NCI-H526 treated with DMSO at 0.1 percent for 48 hours (cell line): ENCODE results near the gene RANGAP1.
A peak's percentile ranks its signal among the peaks of the same experiment; 100 is the strongest.
"Not testable (repeated sequence)": the region's sequence is repeated elsewhere in the genome, so short reads cannot be mapped to it uniquely, and the experiment has no call there.

Experiments
- DNase-seq: peaks from one replicate; lab custom pipeline; 2025; lab: John Stamatoyannopoulos, UW

RANGAP1 gene

GRCh38 chr22:41301085-41302020 lies 15.4 kb upstream of the RANGAP1 start, which contains the start of gene ZC3H7B:
ZC3H7B (plus strand) TSS chr22:41301525; CDS start chr22:41320661, 19,136 bp downstream.
- DNase-seq: peak; percentile 45

GRCh38 chr22:41300661-41301060 lies 14.7 kb upstream of the RANGAP1 start:
- DNase-seq: no peak

- no peak for DNase-seq
Measured at GRCh38 chr22:41296826-41297667, 11.1 kb upstream of the RANGAP1 start.

DNA sequence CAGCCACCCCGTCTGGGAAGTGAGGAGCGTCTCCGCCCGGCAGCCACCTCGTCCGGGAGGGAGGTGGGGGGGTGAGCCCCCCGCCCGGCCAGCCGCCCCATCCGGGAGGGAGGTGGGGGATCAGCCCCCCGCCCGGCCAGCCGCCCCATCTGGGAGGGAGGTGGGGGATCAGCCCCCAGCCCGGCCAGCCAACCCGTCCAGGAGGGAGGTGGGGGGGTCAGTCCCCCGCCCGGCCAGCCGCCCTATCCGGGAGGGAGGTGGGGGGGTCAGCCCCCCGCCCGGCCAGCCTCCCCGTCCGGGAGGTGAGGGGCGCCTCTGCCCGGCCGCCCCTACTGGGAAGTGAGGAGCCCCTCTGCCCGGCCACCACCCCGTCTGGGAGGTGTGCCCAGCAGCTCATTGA lies 8.8 kb upstream of the RANGAP1 start:
- DNase-seq: not testable (repeated sequence)

DNA sequence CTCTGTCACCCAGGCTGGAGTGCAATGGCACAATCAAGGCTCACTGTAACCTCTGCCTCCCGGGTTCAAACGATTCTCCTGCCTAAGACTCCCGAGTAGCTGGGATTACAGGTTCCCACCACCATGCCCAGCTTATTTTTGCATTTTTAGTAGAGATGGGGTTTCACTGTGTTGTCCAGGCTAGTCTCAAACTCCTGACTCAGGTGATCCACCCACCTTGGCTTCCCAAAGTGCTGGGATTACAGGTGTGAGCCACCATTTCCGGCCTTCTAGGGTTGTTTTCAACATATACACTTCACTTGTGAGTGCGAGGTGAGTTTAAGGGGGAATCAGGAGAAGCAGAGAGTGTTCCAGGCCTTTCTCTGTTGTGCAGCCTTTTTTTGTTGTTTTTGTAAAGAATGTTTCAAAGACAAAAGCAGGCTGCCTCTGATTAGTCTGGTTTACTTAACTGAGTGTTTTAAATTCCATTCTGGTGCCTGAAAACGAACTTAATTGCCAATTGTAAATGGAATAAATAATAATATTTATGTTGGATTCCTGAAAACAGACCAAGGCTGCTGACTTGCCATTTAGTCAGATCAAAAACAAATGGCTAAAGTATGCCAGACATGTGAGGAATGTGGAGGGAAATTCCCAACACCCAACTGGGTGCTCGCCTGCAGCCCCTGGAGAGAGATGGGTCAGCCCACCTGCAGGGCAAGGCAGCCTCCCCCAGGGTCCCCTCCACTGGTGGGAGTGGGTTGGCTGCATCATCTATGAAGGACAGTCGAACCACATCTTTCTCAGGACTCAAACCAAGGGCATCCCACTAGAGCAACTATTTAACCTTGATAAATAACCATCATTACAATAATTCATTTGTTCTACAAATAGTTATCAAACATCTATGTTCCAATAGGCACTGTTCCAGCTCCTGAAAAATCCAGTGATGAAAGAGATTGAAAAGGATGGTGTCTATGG lies 4.6 kb upstream of the RANGAP1 start:
- no peak for DNase-seq

GRCh38 chr22:41289671-41290070 lies 3.7 kb upstream of the RANGAP1 start:
- no peak for DNase-seq

GRCh38 chr22:41288245-41288946 lies 2.4 kb upstream of the RANGAP1 start:
- no peak for DNase-seq

DNA sequence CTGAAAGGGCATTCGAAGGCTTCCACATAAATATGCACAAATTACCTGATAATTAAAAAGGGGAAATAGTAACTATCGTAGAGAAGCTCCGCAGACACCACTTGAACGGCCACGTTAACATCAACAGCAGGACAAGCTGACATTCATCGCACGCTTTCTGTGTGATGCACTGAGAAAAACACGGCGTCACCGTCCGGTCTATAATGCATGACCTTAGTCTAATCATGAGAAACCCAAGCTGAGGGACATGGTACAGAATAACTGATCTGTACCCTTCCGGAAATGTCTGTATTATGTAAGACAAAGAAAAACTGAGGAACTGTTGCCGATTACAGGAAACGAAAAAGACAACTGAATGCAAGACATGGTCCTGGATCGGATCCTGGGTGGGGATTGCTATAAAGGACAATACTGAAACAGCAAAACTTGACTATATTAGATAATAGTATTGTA lies 678 bp upstream of the RANGAP1 start:
- DNase-seq: no peak

DNA sequence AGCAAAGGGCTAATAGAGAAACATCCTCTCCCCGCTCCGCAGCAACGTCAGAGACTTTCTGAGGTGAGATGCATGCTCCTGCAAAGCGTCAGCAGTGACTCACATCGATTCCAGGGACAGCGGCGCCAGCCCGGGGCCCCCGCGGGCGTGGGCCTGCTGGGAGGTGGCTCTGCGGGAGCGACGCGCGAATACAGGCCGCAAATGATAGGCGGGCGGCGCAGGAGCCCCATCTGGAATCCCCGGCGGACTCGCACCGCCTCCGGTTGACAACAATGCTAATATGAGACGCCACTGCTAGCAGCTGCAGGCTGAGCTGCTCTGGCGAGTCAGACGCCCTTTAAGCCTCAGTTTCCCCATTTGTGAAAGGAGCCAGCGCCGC lies 557 bp downstream of the RANGAP1 start:
- no peak for DNase-seq

DNA sequence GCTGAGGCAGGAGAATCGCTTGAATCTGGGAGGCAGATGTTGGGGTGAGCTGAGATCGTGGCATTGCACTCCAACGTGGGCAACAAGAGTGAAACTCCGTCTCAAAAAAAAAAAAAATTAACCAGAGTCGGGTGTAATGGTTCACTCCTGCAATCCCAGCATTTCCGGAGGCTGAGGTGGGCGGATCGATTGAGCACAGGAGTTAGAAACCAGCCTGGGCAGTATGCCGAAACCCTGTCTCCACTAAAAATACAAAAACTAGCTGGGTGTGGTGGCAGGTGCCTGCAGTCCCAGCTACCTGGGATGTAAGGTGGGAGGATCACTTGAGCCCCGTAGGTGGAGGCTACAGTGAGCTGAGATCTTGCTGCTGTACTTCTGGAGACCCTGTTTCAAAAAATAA lies 1.5 kb downstream of the RANGAP1 start:
- no peak for DNase-seq

GRCh38 chr22:41280854-41281253 lies 5.1 kb downstream of the RANGAP1 start:
- no peak for DNase-seq

GRCh38 chr22:41280065-41280464 lies 5.9 kb downstream of the RANGAP1 start:
- peak; percentile 14 for DNase-seq

- DNase-seq: no peak
Measured at GRCh38 chr22:41274856-41275255, 11.1 kb downstream of the RANGAP1 start.

DNA sequence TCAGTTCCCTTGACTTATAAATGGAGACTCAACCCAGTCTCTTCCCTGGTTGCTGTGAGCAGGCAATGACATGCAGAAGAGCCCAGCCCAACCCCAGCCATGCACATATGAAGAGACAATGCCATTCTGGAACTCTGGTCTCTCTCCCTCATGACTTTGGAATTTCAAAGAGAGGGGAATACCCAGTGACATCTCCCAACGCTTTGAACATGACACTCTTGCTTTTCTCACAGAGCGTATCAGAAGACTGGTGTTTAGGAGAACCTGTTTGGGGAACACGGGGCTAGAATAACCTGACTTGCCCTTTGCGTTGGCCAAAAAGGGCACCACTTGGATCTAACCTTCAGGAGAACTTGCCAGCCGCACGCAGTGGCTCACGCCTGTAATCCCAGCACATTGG lies 12.9 kb downstream of the RANGAP1 start:
- no peak for DNase-seq

DNA sequence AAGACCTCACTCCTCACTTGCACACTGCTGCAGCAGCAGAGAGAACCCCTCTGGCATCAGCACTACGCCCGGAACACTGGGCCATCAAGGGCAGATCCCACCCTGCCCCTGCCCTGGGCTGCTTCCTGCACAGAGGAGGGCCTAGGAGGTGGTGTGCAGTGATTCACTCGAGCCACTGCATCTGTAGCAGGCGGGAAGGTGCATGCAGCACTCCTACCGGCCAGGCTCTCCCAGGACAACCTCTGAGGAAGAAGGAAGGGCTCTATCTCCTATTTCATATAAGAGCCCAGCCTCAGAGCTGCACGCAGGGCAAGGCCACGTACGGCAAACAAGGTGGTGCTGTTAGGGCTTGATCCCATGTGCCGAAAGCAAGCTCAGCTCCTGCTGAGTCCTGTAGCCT lies 14.2 kb downstream of the RANGAP1 start:
- DNase-seq: no peak

DNA sequence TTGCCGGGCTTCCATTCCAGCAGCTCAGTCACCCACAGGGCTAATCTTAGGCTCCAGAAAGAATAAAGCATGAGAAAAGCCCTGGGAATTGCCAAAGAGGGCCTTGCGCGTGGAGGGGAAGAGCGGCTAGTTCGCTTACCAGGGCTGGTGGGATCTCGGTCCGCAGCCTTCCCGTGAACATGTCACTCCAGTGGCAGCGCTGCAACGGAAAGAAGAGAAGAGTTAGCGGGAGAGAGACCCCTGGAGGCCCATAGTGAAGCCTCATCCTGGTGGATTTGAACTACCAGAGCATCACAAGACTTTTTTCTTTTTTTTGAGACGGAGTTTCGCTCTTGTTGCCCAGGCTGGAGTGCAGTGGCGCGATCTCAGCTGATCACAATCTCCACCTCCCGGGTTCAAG lies 18.0 kb downstream of the RANGAP1 start:
- no peak for DNase-seq

DNA sequence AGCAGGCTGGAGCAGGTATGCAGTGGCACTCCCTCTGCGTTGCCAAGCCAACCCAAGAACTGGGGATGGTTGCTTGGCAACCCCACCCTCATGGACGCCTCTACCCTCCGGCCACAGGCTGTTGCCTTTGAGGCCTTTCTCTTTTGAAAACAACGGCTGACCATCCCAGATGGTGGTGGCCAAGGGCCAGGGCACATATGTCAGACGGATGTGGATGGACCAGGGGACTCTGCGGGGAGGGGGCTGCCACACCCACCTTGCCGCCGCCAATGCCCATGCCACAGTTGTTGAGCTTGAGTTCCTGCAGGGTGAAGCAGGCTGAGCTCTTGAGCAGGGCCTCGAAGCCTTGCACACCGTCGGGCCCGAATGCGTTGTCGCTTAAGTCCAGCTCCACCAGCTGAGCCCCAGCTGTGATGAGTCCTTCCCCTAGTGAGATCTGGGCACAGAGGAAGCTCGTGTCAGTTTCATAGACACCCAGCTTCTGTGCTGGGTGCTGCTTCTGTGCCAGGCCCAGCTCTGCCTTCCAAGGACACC lies 21.5 kb downstream of the RANGAP1 start:
- DNase-seq: no peak

DNA sequence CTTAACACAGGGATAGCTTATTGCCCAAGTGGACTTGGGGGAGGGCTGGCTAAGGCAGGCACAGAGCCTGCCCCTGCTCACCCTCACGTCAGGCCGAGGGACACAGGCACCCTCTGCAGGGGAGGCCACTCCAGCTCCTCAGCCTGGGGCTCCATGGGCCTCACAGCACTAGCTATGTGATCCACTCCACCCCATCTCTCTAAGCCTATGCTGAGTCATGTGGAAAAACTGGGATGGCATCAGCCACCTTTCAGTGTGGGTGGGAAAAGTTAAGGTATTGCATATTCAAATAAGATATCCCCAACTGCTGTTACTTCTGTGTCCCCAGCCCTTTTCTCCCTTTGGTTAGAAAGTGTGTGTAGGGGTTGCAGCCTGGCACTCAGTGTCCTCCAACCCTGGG lies 22.3 kb downstream of the RANGAP1 start:
- no peak for DNase-seq

- no peak for DNase-seq
Measured at GRCh38 chr22:41262250-41262765, 23.7 kb downstream of the RANGAP1 start.

DNA sequence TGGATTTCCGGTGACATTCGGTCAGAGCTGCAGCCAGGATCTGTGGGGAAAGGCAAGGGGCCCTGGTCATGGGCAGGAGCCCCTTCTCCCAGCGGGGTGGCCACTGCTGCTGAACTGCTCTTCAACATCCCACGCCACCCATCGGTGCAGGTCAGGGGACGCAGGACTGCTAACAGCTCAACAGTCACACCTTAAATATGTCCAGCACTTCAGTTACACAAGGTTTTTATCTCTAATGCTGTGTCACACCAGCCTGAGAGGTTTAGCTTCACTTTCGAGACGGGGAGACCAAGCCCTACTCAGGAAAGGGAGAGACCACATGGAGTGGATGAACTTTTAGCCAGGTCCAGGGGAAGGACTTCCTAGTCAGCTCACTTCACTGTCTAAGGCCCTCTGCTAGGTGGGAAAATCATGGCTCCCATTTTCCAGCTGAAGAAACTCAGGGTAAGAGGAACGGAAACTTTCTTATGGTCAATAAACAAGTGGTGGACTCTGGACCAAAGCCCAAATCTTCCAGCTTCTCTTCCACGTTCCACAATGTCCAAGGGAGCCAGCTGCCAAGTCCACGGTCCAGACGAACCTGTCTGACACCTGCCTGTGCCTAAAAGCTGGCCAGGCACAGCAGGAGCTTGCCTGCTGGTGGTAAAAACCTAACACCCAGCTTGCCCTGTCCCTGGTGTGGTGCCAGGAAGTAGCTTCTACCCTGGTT lies 24.3 kb downstream of the RANGAP1 start:
- no peak for DNase-seq
